SK-N-SH treated with all-trans-retinoic acid at 6 μM for 48 hours (cell line): ENCODE data around the gene MRPL3.

Experiments used
- ARNTL ChIP-seq: fragments of 450-650 bp; formaldehyde crosslinking; IDR thresholded peaks from 2 replicates; pipeline ENCODE4 v1.5.0; 2020; ENCODE audit warnings: low read depth, mild to moderate bottlenecking, moderate library complexity, borderline replicate concordance
- BACH2 ChIP-seq: fragments of 250-450 bp; sonication (Bioruptor Pico); IDR thresholded peaks from 2 replicates; pipeline ENCODE4 v1.9.0; 2021; ENCODE audit warnings: mild to moderate bottlenecking, borderline replicate concordance
- CREB5 ChIP-seq: fragments of 250-450 bp; sonication (Bioruptor Pico); IDR thresholded peaks from 2 replicates; pipeline ENCODE4 v1.5.1; 2020; ENCODE audit warnings: low read depth, mild to moderate bottlenecking, moderate library complexity
- CSRNP3 ChIP-seq: fragments of 250-450 bp; sonication (Bioruptor Pico); IDR thresholded peaks from 2 replicates; pipeline ENCODE4 v1.5.1; 2021; ENCODE audit warnings: mild to moderate bottlenecking, moderate library complexity
- ESRRG ChIP-seq: fragments of 250-450 bp; sonication (Bioruptor Pico); IDR thresholded peaks from 2 replicates; pipeline ENCODE4 v1.6.1; 2021; ENCODE audit warnings: mild to moderate bottlenecking
- GLIS3 ChIP-seq: fragments of 250-450 bp; sonication (Bioruptor Pico); IDR thresholded peaks from 2 replicates; pipeline ENCODE4 v1.5.0; 2020; ENCODE audit warnings: mild to moderate bottlenecking, moderate library complexity
- RARB ChIP-seq: fragments of 250-450 bp; sonication (Bioruptor Pico); IDR thresholded peaks from 2 replicates; pipeline ENCODE4 v1.8.0; 2021; ENCODE audit warnings: mild to moderate bottlenecking, moderate library complexity
- SNAI2 ChIP-seq: fragments of 250-450 bp; sonication (Bioruptor Pico); IDR thresholded peaks from 2 replicates; pipeline ENCODE4 v1.5.0; 2020; ENCODE audit warnings: mild to moderate bottlenecking, moderate library complexity
- ZFP3 ChIP-seq: fragments of 250-450 bp; sonication (Bioruptor Pico); IDR thresholded peaks from 2 replicates; pipeline ENCODE4 v1.5.0; 2020; ENCODE audit warnings: mild to moderate bottlenecking, moderate library complexity
- ZFP30 ChIP-seq: fragments of 450-650 bp; formaldehyde crosslinking; IDR thresholded peaks from 2 replicates; pipeline ENCODE4 v1.5.0; 2022; ENCODE audit warnings: mild to moderate bottlenecking, moderate library complexity
- ZNF565 ChIP-seq: fragments of 450-650 bp; formaldehyde crosslinking; conservative IDR thresholded peaks from 2 replicates; pipeline ENCODE4 v1.5.0; 2020; ENCODE audit warnings: low read depth, mild to moderate bottlenecking, moderate library complexity
- ZNF70 ChIP-seq: fragments of 450-650 bp; formaldehyde crosslinking; IDR thresholded peaks from 2 replicates; pipeline ENCODE4 v1.5.0; 2020; ENCODE audit warnings: mild to moderate bottlenecking, moderate library complexity

GRCh38 chr3:131530843-131531242 is 28.1 kb upstream of the MRPL3 start:
- no peak for TF ChIP-seq CSRNP3 (CRISPR knock-in tag)
- TF ChIP-seq RARB (CRISPR knock-in tag), result no peak
- no peak for TF ChIP-seq ZFP30 (CRISPR knock-in tag)
- no peak for TF ChIP-seq SNAI2 (CRISPR knock-in tag)
- no peak for TF ChIP-seq ARNTL (CRISPR knock-in tag)
- no peak for TF ChIP-seq CREB5 (CRISPR knock-in tag)
- TF ChIP-seq ZNF70 (CRISPR knock-in tag), result no peak
- TF ChIP-seq BACH2 (CRISPR knock-in tag), result no peak
- TF ChIP-seq ESRRG (CRISPR knock-in tag), result no peak
- TF ChIP-seq ZNF565 (CRISPR knock-in tag), result no peak
- no peak for TF ChIP-seq ZFP3
- TF ChIP-seq GLIS3 (CRISPR knock-in tag), result no peak
